GM18507 (cell line): ENCODE measurements around the gene NMNAT1.

ENCODE experiments used
- DNase-seq: peaks from one replicate; pipeline ENCODE4 v3.0.0; 2011; ENCODE audit warnings: low read depth; ENCODE audit not compliant: insufficient read length; ENCODE audit errors: extremely low spot score
- FAIRE-seq: peaks from 2 replicates; lab custom pipeline; 2011; peaks lifted over from hg19 to GRCh38; lab: Jason Lieb, UNC

Gene NMNAT1

DNA sequence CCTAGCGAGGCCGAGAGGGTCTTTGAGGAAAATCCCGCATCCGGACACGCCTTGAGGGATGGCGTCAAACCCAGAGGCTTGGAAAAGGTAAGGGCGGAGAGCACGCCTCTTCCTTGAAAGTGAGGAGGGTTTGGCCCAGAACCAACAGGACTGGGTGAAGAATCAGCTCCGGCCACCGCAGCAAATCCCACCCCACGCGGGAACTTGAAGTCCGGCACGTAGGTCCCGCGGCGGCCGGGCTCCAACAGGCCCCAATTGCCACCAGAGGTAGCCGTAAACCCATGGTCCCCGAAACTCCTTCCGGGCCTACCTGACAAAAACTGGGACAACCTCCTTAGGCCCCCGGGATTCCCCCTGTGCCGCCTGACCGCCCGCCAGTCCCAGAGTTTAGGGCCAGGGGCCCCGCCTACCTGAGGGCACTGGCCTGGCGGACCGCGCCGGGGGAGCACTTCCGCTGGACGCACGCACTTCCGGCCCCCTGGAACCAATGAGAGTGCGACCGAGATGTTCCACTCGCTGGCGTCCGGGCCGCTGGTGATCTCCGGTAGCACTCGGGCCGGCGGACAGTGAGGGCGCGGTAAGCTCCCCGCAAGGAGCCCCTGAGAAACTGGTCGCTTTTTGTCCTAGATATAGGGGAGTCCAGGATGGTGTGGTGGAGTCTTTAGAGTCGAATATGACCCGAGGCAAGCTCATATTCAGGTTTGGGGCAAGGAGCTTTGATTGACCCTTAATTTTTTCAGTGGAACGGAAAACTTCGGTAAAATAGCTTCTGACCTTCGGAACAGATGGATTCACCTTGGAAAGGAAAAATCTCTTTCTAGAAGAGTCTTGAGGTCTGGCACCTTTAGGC, at the start of gene NMNAT1, which contains the start of gene LZIC:
TSS of gene NMNAT1 (plus strand) at position 537 of the 850 bp plus-strand sequence. CDS start 28,599 bp downstream, outside the sequence.
TSS of gene LZIC (minus strand) at position 453 of the 850 bp plus-strand sequence. CDS start 6,772 bp downstream, outside the sequence.
- FAIRE-seq = peak; percentile 90
- peak; percentile 93 for DNase-seq

GRCh38 chr1:9894115-9894514, 49.2 kb upstream of the NMNAT1 start:
- no peak for DNase-seq
- FAIRE-seq = no peak

- FAIRE-seq = no peak
- no peak for DNase-seq
Measured at GRCh38 chr1:9900142-9901043, 42.9 kb upstream of the NMNAT1 start.

- DNase-seq (no peak), FAIRE-seq (no peak)
Measured at GRCh38 chr1:9901148-9902059, 41.9 kb upstream of the NMNAT1 start.

- FAIRE-seq = no peak
- no peak for DNase-seq
Measured at GRCh38 chr1:9902060-9902452, 41.2 kb upstream of the NMNAT1 start.

- no peak for FAIRE-seq
- no peak for DNase-seq
Measured at GRCh38 chr1:9903801-9904527, 39.3 kb upstream of the NMNAT1 start.

- no peak for FAIRE-seq
- no peak for DNase-seq
Measured at GRCh38 chr1:9904596-9904995, 38.7 kb upstream of the NMNAT1 start.

GRCh38 chr1:9905010-9905409, 38.3 kb upstream of the NMNAT1 start:
- DNase-seq (no peak), FAIRE-seq (no peak)

DNA sequence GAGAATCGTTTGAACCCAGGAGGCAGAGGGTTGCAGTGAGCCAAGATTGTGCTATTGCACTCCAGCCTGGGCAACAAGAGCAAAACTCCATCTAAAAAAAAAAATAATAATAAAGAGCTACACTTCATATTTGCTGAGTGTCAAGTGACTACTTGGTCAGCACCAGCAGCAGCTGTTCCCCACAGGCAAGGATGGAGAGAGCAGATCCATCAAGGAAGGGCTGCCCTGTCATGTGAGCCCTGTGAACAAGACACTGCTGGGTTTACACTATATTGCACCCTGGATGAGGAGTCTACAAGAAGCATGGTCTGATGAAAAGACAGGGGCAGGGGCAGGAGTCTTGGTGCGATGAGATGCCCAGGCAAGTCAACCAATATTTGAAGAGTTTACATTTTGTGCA, 36.8 kb upstream of the NMNAT1 start:
- no peak for FAIRE-seq
- DNase-seq = no peak

DNA sequence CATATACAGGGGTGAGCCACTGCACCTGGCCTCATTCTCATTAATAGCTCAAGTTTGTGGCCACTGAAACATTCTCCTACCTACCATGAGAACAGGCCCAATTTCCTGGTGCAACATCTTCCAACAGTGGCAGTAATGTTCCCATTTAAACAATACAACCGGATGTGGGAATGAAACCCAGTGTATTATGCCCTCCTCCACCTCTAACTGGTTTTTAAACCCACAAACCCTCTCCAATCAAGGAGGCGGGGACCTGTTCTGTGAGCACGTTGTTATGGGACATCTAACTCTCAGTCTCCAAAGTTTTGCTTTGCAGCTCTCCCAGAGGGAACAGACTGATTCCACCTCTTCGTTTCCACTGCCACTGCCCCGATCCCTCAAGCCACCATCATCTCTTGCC, 35.8 kb upstream of the NMNAT1 start:
- DNase-seq (no peak), FAIRE-seq (no peak)

GRCh38 chr1:9908871-9909233, 34.4 kb upstream of the NMNAT1 start:
- DNase-seq (no peak), FAIRE-seq (no peak)

GRCh38 chr1:9909234-9910046, 33.8 kb upstream of the NMNAT1 start:
- DNase-seq (no peak), FAIRE-seq (no peak)

GRCh38 chr1:9910076-9910422, 33.2 kb upstream of the NMNAT1 start, which contains the start of gene CTNNBIP1:
Gene CTNNBIP1 (minus strand): TSS chr1:9910269. CDS start chr1:9872064, 38,205 bp downstream.
- DNase-seq (no peak), FAIRE-seq (no peak)

DNA sequence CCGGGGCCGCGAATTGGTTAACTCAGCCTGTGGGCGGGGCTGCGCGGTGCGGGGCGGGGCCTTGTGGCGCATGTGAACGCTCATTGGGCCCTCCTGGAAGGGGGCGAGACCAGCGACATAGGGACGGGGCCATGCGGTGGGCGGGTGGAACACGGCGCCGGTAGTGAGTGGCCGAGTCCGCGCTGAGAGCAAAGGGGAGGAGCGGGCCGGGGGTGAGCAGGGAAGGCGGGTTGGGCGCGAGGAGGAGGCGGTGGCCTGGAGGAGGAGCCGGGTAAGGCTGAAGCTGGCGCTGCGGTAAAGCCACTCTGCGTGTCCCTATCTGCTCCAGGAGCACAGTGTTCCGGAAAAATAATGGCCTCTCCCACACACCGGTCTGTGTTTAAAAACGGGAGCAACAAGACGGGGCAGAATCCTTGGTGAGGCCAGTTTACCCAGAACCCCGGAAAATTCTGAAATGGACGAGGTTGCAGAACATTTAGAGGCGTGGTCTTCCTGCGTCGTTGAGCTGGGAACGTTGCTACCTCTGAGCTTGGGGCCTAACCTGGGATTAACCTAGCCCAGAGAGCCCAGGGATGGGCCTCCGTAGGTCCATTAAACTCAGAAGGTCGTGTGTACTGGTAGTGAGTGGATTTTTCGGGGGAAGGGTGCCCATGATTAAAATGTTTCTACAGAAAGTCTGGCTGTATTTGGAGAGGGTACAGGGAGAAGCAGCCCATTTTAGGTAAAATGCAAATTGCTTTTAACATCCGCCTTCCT, 32.7 kb upstream of the NMNAT1 start:
- DNase-seq (peak; percentile 98), FAIRE-seq (peak; percentile 99)

GRCh38 chr1:9912264-9912936, 30.9 kb upstream of the NMNAT1 start:
- DNase-seq (no peak), FAIRE-seq (no peak)

GRCh38 chr1:9914610-9914937, 28.7 kb upstream of the NMNAT1 start:
- no peak for FAIRE-seq
- no peak for DNase-seq

- FAIRE-seq (no peak), DNase-seq (no peak)
Measured at GRCh38 chr1:9916452-9916851, 26.8 kb upstream of the NMNAT1 start.
